Measurements from ENCODE around the gene GTF2H1.
A peak's percentile ranks its signal among the peaks of the same experiment; 100 is the strongest.

The GTF2H1 gene

GRCh38 chr11:18321969-18322711 is at the start of gene GTF2H1, which contains the start of gene HPS5:
Gene GTF2H1, plus strand, starts transcription at chr11:18322567. Its CDS starts 10,508 bp downstream, at chr11:18333075.
Gene HPS5, minus strand, starts transcription at chr11:18322140. Its CDS starts 4,282 bp downstream, at chr11:18317858.
- no peak for TF ChIP-seq CTCF (IDR thresholded peaks at IDR 0.05; ENCODE audit: low read depth, low read length)
- Histone ChIP-seq H3K36me3 (peaks cover 22% of the 10 kb centered on the region), H3K4me3 (ENCODE audit: low read depth, low read length) (peak within 1 kb of the TSS; percentile 97), H3K27me3 (ENCODE audit: insufficient read depth, low read depth, severe bottlenecking) (no peaks in the 10 kb centered on the region), H3K27ac (peak within 1 kb of the TSS; percentile 99), H3K9me3 (ENCODE audit: severe bottlenecking) (no peaks in the 10 kb centered on the region)
- peak; percentile 98 for DNase-seq

GRCh38 chr11:18277565-18278271 is 44.6 kb upstream of the GTF2H1 start:
- Histone ChIP-seq H3K9me3 (ENCODE audit: severe bottlenecking) (no peaks in the 10 kb centered on the region), H3K36me3 (peaks cover 27% of the 10 kb centered on the region), H3K4me3 (ENCODE audit: low read depth, low read length) (no peak overlapping the region), H3K27me3 (ENCODE audit: insufficient read depth, low read depth, severe bottlenecking) (no peaks in the 10 kb centered on the region), H3K27ac (no peak overlapping the region)
- DNase-seq: no peak
- no peak for TF ChIP-seq CTCF (IDR thresholded peaks at IDR 0.05; ENCODE audit: low read depth, low read length)

DNA sequence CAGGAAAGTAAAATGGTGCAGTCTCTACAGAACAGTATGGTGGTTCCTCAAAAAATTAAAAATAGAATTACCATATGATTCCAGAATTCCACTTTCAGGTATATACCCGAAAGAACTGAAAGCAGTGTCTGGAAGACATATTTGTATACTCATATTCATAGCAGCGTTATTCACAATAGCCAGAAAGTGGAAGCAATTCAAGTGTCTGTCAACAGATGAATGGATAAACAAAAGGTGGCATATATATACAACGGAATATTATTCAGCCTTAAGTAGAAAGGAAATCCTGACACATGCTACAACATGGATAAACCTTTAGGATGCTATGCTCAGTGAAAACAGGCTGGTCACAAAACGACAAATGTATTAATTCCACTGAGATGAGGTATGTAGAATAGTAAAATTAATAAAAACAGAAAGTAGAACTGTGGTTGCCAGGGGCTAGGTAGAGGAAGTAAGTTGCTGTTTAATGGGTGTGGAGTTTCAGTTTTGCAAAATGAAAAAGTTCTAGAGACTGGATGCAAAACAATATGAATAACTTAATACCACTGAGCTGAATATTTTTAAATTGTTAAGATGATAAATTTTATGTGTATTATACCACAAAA is 41.8 kb upstream of the GTF2H1 start:
- no peak for DNase-seq
- H3K4me3 ChIP-seq (ENCODE audit: low read depth, low read length): no peak overlapping the region

DNA sequence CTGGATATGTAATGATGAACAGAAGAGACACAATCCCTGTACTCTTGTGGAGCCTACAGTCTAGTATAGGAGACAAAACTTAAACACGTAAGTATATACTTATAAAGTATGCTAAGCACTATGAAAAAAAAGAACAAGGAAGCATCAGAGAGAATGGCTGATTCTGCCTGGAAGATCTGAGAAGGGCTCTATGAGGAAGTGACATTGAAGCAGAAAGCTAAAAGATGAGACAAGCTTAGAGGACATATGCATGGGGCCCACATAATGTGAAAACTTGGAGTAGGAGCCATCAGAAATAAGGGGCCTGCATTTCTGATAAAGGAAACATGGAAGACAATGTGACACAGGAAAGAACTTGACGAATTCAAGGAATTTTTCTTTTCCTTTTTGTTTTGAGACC is 39.7 kb upstream of the GTF2H1 start:
- H3K36me3 ChIP-seq: peaks cover 32% of the 10 kb centered on the region
- DNase-seq: no peak
- no peak for TF ChIP-seq CTCF (IDR thresholded peaks at IDR 0.05; ENCODE audit: low read depth, low read length)

More for the DNA sequence above, 41.8 kb upstream of the GTF2H1 start:
- H3K27ac ChIP-seq: no peak overlapping the region
- no peaks in the 10 kb centered on the region for H3K27me3 ChIP-seq (ENCODE audit: insufficient read depth, low read depth, severe bottlenecking)
- no peak for TF ChIP-seq CTCF (IDR thresholded peaks at IDR 0.05; ENCODE audit: low read depth, low read length)
- peaks cover 35% of the 10 kb centered on the region for H3K36me3 ChIP-seq
- no peaks in the 10 kb centered on the region for H3K9me3 ChIP-seq (ENCODE audit: severe bottlenecking)

GRCh38 chr11:18285841-18286240 is 36.5 kb upstream of the GTF2H1 start:
- Histone ChIP-seq H3K27me3 (ENCODE audit: insufficient read depth, low read depth, severe bottlenecking) (no peaks in the 10 kb centered on the region), H3K27ac (no peak overlapping the region), H3K4me3 (ENCODE audit: low read depth, low read length) (no peak overlapping the region), H3K36me3 (peaks cover 25% of the 10 kb centered on the region), H3K9me3 (ENCODE audit: severe bottlenecking) (no peaks in the 10 kb centered on the region)
- DNase-seq: no peak
- TF ChIP-seq CTCF (IDR thresholded peaks at IDR 0.05; ENCODE audit: low read depth, low read length): no peak

More for the DNA sequence above, 39.7 kb upstream of the GTF2H1 start:
- no peak overlapping the region for H3K4me3 ChIP-seq (ENCODE audit: low read depth, low read length)
- no peak overlapping the region for H3K27ac ChIP-seq
- H3K9me3 ChIP-seq (ENCODE audit: severe bottlenecking): no peaks in the 10 kb centered on the region
- no peaks in the 10 kb centered on the region for H3K27me3 ChIP-seq (ENCODE audit: insufficient read depth, low read depth, severe bottlenecking)

Measured in WERI-Rb-1 (cell line).